Astrocyte (in vitro differentiated cells and primary cell): ENCODE results near the gene MUC6. TPM values are rescaled to one million over a fixed set of nuclear protein-coding genes. Genes with fewer than 3 reads are reported as not detected.

Source experiments
- DNase-seq: peaks from one replicate; pipeline ENCODE4 v3.0.0-alpha.2; 2010; ENCODE audit warnings: low read depth
- FAIRE-seq: peaks from 2 replicates; lab custom pipeline; 2011; peaks lifted over from hg19 to GRCh38; lab: Jason Lieb, UNC
- H2AFZ ChIP-seq: 2 replicates; pipeline ENCODE4 v1.6.0; 2012; ENCODE audit warnings: low read depth, low read length, inconsistent platforms
- H3K27ac ChIP-seq: 2 replicates; pipeline ENCODE4 v1.5.1; 2011; ENCODE audit warnings: low read depth, low read length, inconsistent platforms
- H3K27me3 ChIP-seq: 2 replicates; pipeline ENCODE4 v1.6.0; 2011; ENCODE audit warnings: low read length, inconsistent platforms; ENCODE audit not compliant: insufficient read depth
- H3K36me3 ChIP-seq: 2 replicates; pipeline ENCODE4 v1.5.1; 2011; ENCODE audit warnings: low read length, inconsistent platforms; ENCODE audit not compliant: insufficient read depth
- H3K4me1 ChIP-seq: 2 replicates; pipeline ENCODE4 v1.5.1; 2011; ENCODE audit warnings: low read length, inconsistent platforms; ENCODE audit not compliant: insufficient read depth
- H3K4me2 ChIP-seq: 2 replicates; pipeline ENCODE4 v1.6.0; 2012; ENCODE audit warnings: low read length, inconsistent platforms
- H3K4me3 ChIP-seq: 2 replicates; pipeline ENCODE4 v1.5.1; 2011; ENCODE audit warnings: low read depth, mild to moderate bottlenecking, low read length, inconsistent platforms; ENCODE audit not compliant: insufficient read depth
- H3K79me2 ChIP-seq: 2 replicates; pipeline ENCODE4 v1.6.0; 2012; ENCODE audit warnings: mild to moderate bottlenecking, low read length, inconsistent platforms; ENCODE audit not compliant: insufficient read depth
- H3K9ac ChIP-seq: 2 replicates; pipeline ENCODE4 v1.6.0; 2012; ENCODE audit warnings: mild to moderate bottlenecking, low read length, inconsistent platforms
- H3K9me3 ChIP-seq: 2 replicates; pipeline ENCODE4 v1.5.1; 2012; ENCODE audit warnings: low read depth, mild to moderate bottlenecking, low read length, inconsistent platforms; ENCODE audit not compliant: insufficient read depth
- H4K20me1 ChIP-seq: 2 replicates; pipeline ENCODE4 v1.6.0; 2012; ENCODE audit warnings: low read length, inconsistent platforms; ENCODE audit not compliant: insufficient read depth
- H3K27ac Mint-ChIP-seq: one replicate; pipeline ENCODE4 v1.8.0; 2021; ENCODE audit warnings: mild to moderate bottlenecking, mixed read lengths; ENCODE audit not compliant: unreplicated experiment
- H3K27me3 Mint-ChIP-seq: one replicate; pipeline ENCODE4 v1.8.0; 2021; ENCODE audit warnings: low read depth, mixed read lengths; ENCODE audit not compliant: unreplicated experiment
- H3K36me3 Mint-ChIP-seq: one replicate; pipeline ENCODE4 v1.8.0; 2021; ENCODE audit warnings: low read depth, mixed read lengths; ENCODE audit not compliant: unreplicated experiment
- H3K4me1 Mint-ChIP-seq: one replicate; pipeline ENCODE4 v1.8.0; 2021; ENCODE audit warnings: low read depth, mixed read lengths; ENCODE audit not compliant: unreplicated experiment
- H3K4me3 Mint-ChIP-seq: one replicate; pipeline ENCODE4 v1.8.0; 2021; ENCODE audit warnings: mild to moderate bottlenecking, moderate library complexity, mixed read lengths; ENCODE audit not compliant: unreplicated experiment
- H3K9me3 Mint-ChIP-seq: one replicate; pipeline ENCODE4 v1.8.0; 2021; ENCODE audit warnings: mild to moderate bottlenecking, mixed read lengths; ENCODE audit not compliant: unreplicated experiment
- EZH2 ChIP-seq: IDR thresholded peaks from 2 replicates; pipeline ENCODE4 v1.6.1; 2012; ENCODE audit warnings: mild to moderate bottlenecking, low read length, inconsistent platforms; ENCODE audit not compliant: insufficient read depth
- total RNA-seq: library from RNA; stranded (reverse); gene quantifications from 2 replicates; pipeline ENCODE4 v1.2.1, GENCODE V29; 2021
- TF ChIP-seq, protein P1 (sequence below): IDR thresholded peaks from 2 replicates; pipeline ENCODE4 v1.5.1; 2011; ENCODE audit warnings: low read depth, mild to moderate bottlenecking, inconsistent platforms, low read length, moderate library complexity; ENCODE audit not compliant: insufficient read depth

Gene MUC6
- total RNA-seq, 1 donor from 2014 or later: not detected

GRCh38 chr11:1036931-1037330, 413 bp upstream of the MUC6 start:
- no peak overlapping the region for H3K4me2 ChIP-seq
- H3K27ac ChIP-seq: no peak overlapping the region
- no peaks in the 10 kb centered on the region for H3K36me3 ChIP-seq
- peaks cover 4% of the 10 kb centered on the region for H4K20me1 ChIP-seq
- H3K9me3 ChIP-seq: no peaks in the 10 kb centered on the region
- H3K4me1 Mint-ChIP-seq: no peaks in the 10 kb centered on the region
- no peaks in the 10 kb centered on the region for H3K79me2 ChIP-seq
- H3K27me3 Mint-ChIP-seq: peaks cover 13% of the 10 kb centered on the region
- no peak overlapping the region for H3K4me3 ChIP-seq
- no peaks in the 10 kb centered on the region for H3K4me1 ChIP-seq
- peaks cover 2% of the 10 kb centered on the region for H3K9me3 Mint-ChIP-seq
- no peak overlapping the region for H3K9ac ChIP-seq
- no peak overlapping the region for H2AFZ ChIP-seq
- DNase-seq: no peak
- H3K4me3 Mint-ChIP-seq: no peak overlapping the region
- peaks cover 2% of the 10 kb centered on the region for H3K36me3 Mint-ChIP-seq
- no peak overlapping the region for H3K27ac Mint-ChIP-seq
- TF ChIP-seq EZH2: no peak
- TF ChIP-seq, protein P1, sequence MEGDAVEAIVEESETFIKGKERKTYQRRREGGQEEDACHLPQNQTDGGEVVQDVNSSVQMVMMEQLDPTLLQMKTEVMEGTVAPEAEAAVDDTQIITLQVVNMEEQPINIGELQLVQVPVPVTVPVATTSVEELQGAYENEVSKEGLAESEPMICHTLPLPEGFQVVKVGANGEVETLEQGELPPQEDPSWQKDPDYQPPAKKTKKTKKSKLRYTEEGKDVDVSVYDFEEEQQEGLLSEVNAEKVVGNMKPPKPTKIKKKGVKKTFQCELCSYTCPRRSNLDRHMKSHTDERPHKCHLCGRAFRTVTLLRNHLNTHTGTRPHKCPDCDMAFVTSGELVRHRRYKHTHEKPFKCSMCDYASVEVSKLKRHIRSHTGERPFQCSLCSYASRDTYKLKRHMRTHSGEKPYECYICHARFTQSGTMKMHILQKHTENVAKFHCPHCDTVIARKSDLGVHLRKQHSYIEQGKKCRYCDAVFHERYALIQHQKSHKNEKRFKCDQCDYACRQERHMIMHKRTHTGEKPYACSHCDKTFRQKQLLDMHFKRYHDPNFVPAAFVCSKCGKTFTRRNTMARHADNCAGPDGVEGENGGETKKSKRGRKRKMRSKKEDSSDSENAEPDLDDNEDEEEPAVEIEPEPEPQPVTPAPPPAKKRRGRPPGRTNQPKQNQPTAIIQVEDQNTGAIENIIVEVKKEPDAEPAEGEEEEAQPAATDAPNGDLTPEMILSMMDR: no peak
- H3K27me3 ChIP-seq: no peaks in the 10 kb centered on the region
- FAIRE-seq: no peak

DNA sequence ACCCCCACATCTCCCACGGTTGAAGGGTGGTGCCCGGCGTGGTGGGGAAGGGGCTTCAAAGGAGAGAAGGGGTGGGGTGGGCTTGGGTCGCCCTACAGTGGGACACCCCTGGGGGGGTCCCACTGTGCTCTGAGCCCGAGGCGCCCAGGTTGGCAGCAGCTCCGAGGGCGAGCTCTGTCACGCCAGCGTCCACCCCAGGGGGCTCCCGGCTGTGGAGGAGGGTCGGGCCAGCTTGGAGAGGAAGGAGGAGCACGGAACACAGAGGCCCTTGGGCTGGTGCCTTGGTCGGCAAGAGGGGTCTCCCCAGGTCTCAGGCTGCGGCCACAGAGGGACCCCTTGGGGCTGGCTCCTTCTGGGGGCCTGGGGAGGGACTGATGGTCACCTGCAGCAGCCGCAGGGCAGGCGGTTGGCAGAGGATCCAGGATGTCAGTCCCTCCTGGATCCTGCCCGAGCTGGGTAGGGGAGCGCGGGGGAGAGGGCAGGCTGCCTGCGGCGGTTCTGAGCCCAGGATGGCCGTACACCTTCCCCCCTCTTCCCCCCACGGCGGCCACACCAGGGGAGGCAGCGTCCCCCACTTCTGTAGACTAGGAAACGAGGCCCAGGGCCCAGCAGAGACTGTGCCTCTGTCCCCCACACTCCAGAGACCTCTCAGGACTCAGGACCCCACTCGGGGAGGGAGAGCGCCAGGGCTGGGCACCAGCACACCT, 788 bp downstream of the MUC6 start:
- TF ChIP-seq EZH2: no peak
- TF ChIP-seq, protein P1: no peak
- Histone ChIP-seq H3K4me3 (no peak overlapping the region), H3K9me3 (no peaks in the 10 kb centered on the region), H3K27me3 (no peaks in the 10 kb centered on the region), H3K4me2 (no peak overlapping the region), H4K20me1 (peaks cover 4% of the 10 kb centered on the region), H3K79me2 (no peaks in the 10 kb centered on the region), H3K9ac (no peak overlapping the region), H2AFZ (no peak overlapping the region), H3K27ac (no peak overlapping the region), H3K4me1 (no peaks in the 10 kb centered on the region), H3K36me3 (no peaks in the 10 kb centered on the region)
- peaks cover 11% of the 10 kb centered on the region for H3K27me3 Mint-ChIP-seq
- no peaks in the 10 kb centered on the region for H3K4me1 Mint-ChIP-seq
- H3K27ac Mint-ChIP-seq: no peak overlapping the region
- no peak overlapping the region for H3K4me3 Mint-ChIP-seq
- H3K9me3 Mint-ChIP-seq: peaks cover 2% of the 10 kb centered on the region
- peaks cover 2% of the 10 kb centered on the region for H3K36me3 Mint-ChIP-seq
- no peak for DNase-seq
- FAIRE-seq: no peak
